RWPE2 (cell line): ENCODE data around the gene COLQ.

Experiments
- ATAC-seq: fragments of 200-7000 bp; cut with Tn5 transposase; 3 replicates; pipeline ENCODE4 v1.9.1; 2021; ENCODE audit warnings: low read depth
- DNase-seq: peaks from one replicate; pipeline ENCODE4 v3.0.0-alpha.2; 2020; ENCODE audit warnings: low spot score
- H3K27ac ChIP-seq: fragments of 450-650 bp; 2 replicates; pipeline ENCODE4 v1.5.1; 2017; ENCODE audit warnings: mild to moderate bottlenecking; ENCODE audit not compliant: poor library complexity, severe bottlenecking
- H3K27me3 ChIP-seq: fragments of 250-450 bp; sonication (Bioruptor Pico); 2 replicates; pipeline ENCODE4 v1.5.1; 2021; ENCODE audit warnings: mild to moderate bottlenecking, moderate library complexity; ENCODE audit not compliant: insufficient read depth, poor library complexity, severe bottlenecking
- H3K36me3 ChIP-seq: fragments of 250-450 bp; sonication (Bioruptor Pico); 2 replicates; pipeline ENCODE4 v1.5.1; 2020; ENCODE audit warnings: low read depth, mild to moderate bottlenecking, moderate library complexity
- H3K4me1 ChIP-seq: fragments of 250-450 bp; sonication (Bioruptor Pico); 2 replicates; pipeline ENCODE4 v1.5.1; 2021; ENCODE audit warnings: mild to moderate bottlenecking, moderate library complexity; ENCODE audit not compliant: insufficient read depth, poor library complexity, severe bottlenecking
- H3K4me3 ChIP-seq: fragments of 250-450 bp; sonication (Bioruptor Pico); 2 replicates; pipeline ENCODE4 v1.5.1; 2021; ENCODE audit warnings: mild to moderate bottlenecking, moderate library complexity; ENCODE audit not compliant: severe bottlenecking
- H3K9me3 ChIP-seq: fragments of 250-450 bp; sonication (Bioruptor Pico); 2 replicates; pipeline ENCODE4 v1.5.1; 2021; ENCODE audit warnings: mild to moderate bottlenecking, moderate library complexity; ENCODE audit not compliant: severe bottlenecking
- TF ChIP-seq, protein P1 (sequence below): fragments of 450-650 bp; IDR thresholded peaks from one replicate; pipeline ENCODE4 v1.5.1; 2017; ENCODE audit warnings: mild to moderate bottlenecking, moderate library complexity; ENCODE audit not compliant: poor library complexity, severe bottlenecking

COLQ gene

GRCh38 chr3:15470849-15471248 lies 50.7 kb downstream of the COLQ start:
- H3K4me3 ChIP-seq: no peak overlapping the region

DNA sequence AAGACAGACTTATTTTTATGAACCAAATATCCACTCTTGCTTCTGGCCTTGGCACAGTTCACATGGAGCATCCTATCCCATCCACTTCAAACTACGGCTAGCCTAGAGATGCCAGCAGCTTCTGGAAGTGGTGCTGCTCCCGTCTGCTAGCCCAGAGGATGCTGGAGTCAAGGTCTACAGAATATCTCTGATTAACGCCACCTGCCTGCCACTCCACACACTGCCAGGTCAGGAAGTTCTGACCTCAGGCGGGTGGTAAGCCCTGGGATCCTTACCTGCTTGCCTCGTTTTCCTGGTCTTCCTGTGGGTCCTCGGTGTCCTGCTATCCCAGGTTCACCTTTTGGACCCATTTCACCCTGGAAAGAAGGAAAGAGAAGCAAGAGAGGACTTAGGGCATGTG lies 51.2 kb downstream of the COLQ start:
- TF ChIP-seq, protein P1, sequence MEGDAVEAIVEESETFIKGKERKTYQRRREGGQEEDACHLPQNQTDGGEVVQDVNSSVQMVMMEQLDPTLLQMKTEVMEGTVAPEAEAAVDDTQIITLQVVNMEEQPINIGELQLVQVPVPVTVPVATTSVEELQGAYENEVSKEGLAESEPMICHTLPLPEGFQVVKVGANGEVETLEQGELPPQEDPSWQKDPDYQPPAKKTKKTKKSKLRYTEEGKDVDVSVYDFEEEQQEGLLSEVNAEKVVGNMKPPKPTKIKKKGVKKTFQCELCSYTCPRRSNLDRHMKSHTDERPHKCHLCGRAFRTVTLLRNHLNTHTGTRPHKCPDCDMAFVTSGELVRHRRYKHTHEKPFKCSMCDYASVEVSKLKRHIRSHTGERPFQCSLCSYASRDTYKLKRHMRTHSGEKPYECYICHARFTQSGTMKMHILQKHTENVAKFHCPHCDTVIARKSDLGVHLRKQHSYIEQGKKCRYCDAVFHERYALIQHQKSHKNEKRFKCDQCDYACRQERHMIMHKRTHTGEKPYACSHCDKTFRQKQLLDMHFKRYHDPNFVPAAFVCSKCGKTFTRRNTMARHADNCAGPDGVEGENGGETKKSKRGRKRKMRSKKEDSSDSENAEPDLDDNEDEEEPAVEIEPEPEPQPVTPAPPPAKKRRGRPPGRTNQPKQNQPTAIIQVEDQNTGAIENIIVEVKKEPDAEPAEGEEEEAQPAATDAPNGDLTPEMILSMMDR: no peak
- H3K4me1 ChIP-seq: no peaks in the 10 kb centered on the region
- H3K36me3 ChIP-seq: no peaks in the 10 kb centered on the region
- DNase-seq (no peak), ATAC-seq (peak; percentile 60; the same call in 2 of the 3 replicates)
- H3K27ac ChIP-seq: no peak overlapping the region
- no peak overlapping the region for H3K4me3 ChIP-seq
- H3K27me3 ChIP-seq: no peaks in the 10 kb centered on the region
- no peaks in the 10 kb centered on the region for H3K9me3 ChIP-seq

More at GRCh38 chr3:15470849-15471248, 50.7 kb downstream of the COLQ start:
- ATAC-seq: no peak
- Histone ChIP-seq H3K9me3 (no peaks in the 10 kb centered on the region), H3K27ac (no peak overlapping the region), H3K36me3 (no peaks in the 10 kb centered on the region), H3K4me1 (no peaks in the 10 kb centered on the region), H3K27me3 (no peaks in the 10 kb centered on the region)
- TF ChIP-seq, protein P1: no peak
- DNase-seq: no peak

- Histone ChIP-seq H3K4me3 (no peak overlapping the region), H3K27ac (no peak overlapping the region)
These were observed 54.0 kb downstream of the COLQ start for GRCh38 chr3:15467227-15468181.

DNA sequence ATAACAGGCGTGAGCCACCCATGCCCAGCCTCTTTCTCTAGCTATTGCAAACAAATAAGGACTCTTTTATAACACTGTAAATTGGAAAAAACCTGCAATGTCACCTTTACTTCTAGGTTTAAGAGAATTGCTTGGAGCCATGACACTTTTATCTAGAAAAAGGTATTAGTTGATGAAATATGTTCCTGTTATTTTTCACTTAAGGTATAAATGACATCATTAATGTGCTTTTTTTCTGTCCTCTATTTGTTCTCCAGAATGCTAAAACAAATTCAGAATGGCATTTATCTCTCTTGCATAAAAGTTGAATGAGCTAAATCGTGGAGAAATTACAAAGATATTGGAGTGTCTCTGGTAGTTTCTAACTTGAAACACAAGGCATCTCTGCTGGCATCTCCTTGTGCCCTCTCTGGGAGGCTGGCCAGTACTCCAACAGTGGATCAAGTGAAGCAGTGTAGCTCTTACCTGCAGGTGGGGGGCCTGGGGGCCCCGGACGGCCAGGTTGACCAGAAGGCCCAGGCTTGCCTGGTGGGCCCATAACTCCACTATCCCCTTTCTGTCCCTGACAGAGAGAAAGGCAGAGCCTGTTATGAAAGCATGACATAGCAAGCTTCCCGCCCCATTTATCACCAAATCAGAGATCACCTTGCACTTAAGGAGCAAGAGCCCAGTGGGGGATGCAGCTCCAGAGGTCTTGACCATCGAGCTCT lies 55.5 kb downstream of the COLQ start:
- H3K4me1 ChIP-seq: no peaks in the 10 kb centered on the region
- no peak for ATAC-seq
- H3K9me3 ChIP-seq: no peaks in the 10 kb centered on the region
- no peaks in the 10 kb centered on the region for H3K27me3 ChIP-seq
- no peak for DNase-seq
- TF ChIP-seq, protein P1: no peak
- no peaks in the 10 kb centered on the region for H3K36me3 ChIP-seq
- no peak overlapping the region for H3K27ac ChIP-seq
- H3K4me3 ChIP-seq: no peak overlapping the region

More at GRCh38 chr3:15467227-15468181, 54.0 kb downstream of the COLQ start:
- DNase-seq (no peak), ATAC-seq (no peak)
- no peaks in the 10 kb centered on the region for H3K27me3 ChIP-seq
- TF ChIP-seq, protein P1: no peak
- no peaks in the 10 kb centered on the region for H3K9me3 ChIP-seq
- no peaks in the 10 kb centered on the region for H3K4me1 ChIP-seq
- H3K36me3 ChIP-seq: no peaks in the 10 kb centered on the region
